HG02798 (cell line): ENCODE measurements around the gene FYN.
A peak's percentile ranks its signal among the peaks of the same experiment; 100 is the strongest.
"Not testable (repeated sequence)": the region's sequence is repeated elsewhere in the genome, so short reads cannot be mapped to it uniquely, and the experiment has no call there.

Source experiments
- ATAC-seq: cut with Tn5 transposase; IDR thresholded peaks from one replicate; pipeline ENCODE4 v1.9.1; 2021; ENCODE audit warnings: mild to moderate bottlenecking; ENCODE audit not compliant: unreplicated experiment, poor library complexity

The FYN gene

GRCh38 chr6:111652156-111652555 is 221.1 kb downstream of the FYN start:
- no peak for ATAC-seq

GRCh38 chr6:111651185-111652034 is 221.8 kb downstream of the FYN start:
- ATAC-seq = no peak

- no peak for ATAC-seq
Observed at GRCh38 chr6:111650049-111650448, 223.2 kb downstream of the FYN start.

GRCh38 chr6:111648100-111648499 is 225.2 kb downstream of the FYN start:
- ATAC-seq = no peak

DNA sequence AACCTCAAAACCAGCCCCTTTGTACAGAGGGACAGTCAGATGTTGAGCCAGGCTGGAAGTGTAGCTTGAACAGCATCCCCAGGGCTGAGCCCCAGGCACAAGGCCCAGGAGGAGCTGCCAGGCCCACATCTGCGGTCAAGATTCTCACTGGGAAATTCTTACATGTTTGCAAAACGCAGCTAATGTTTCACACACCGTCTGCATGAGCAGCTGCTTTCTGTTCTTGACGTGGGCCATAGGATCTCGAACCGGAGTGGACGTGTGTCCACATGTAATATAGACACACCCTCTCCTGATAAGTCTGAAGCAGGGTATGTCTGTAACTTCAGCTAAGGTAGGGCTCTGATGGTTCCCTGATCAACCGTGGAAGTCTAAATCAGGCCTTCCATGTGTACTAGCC is 226.3 kb downstream of the FYN start:
- ATAC-seq = no peak

GRCh38 chr6:111646034-111646433 is 227.2 kb downstream of the FYN start:
- no peak for ATAC-seq

DNA sequence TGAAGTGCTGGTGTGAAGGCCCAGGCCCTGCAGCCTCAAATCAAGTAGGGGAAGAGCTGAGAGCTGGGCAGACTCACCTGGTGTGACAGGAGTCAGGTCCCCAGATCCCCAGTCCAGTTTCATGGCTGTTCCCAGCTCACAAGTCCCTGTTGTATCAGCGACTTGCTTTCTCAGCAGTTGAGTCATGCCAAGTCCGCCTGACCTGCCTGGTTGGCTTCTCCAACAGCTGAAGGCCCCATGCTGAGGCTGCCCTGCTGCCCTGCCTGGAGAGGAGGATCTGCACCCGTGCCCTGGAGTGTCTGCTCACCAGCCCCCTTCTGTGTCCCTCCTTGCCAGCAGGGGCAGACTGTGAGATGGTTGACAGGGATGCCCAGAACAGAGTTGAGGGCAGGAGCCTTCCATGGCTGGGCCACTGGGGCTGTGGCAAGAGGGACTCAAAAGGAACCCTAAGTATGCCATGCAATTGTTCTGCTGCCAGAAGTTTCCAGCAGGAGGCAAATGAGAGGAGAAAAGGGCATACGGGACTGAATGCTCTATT is 228.3 kb downstream of the FYN start:
- ATAC-seq = no peak

- ATAC-seq = peak; percentile 54
Observed at GRCh38 chr6:111642463-111643158, 230.6 kb downstream of the FYN start.

DNA sequence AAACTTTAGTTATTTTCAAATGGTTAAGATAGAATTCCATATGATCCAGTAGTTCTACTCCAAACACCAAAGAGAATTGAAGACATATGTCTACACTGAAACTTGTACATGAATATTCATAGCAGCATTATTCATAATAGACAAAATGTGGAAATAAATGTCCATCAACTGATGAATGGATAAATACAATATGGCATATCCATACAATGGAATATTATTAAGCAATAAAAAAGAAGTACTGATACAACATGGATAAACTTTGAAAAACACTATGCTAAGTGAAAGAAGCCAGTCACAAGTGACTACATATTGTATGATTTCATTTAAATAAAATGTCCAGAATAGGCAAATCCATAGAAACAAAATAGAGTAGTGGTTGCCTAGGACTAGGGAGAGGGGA is 234.0 kb downstream of the FYN start:
- no peak for ATAC-seq

- ATAC-seq = not testable (repeated sequence)
Observed at GRCh38 chr6:111634981-111635380, 238.3 kb downstream of the FYN start.

GRCh38 chr6:111633822-111634221 is 239.4 kb downstream of the FYN start:
- no peak for ATAC-seq

DNA sequence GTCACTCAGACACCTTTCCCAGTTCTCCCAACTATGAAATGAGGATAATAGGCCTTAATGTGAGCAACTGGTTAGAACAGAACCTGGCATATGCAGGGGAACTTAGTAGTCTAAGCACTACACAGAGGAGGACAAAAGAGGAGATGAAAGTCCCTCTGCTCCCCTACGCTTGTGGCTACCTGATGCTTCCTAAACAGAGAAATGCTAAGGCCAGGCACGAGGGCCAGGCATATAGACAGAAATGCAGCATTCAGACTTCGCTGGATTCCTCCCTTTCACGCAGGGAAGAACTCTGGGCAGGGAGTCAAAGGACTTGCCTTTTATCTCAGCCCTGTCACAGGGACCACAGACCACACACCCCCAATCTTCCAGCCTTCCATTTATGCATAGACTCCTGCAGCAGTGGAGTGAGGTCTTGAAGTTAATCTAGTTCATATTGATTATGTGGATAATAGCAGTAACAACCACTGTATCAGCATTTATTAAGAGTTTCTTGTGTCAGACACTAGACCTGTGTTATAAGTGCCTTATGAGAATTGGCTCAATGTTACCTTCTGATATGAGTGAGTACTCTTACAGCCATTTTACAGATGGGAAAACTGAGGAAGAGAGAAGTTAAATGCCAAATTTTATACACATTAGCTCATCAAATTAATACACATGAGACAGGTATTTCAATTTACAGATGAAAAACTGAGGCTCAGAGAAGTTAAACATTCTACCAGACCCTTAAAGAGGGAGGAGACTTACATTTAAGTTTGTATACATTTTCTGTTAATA is 240.6 kb downstream of the FYN start:
- ATAC-seq = no peak

DNA sequence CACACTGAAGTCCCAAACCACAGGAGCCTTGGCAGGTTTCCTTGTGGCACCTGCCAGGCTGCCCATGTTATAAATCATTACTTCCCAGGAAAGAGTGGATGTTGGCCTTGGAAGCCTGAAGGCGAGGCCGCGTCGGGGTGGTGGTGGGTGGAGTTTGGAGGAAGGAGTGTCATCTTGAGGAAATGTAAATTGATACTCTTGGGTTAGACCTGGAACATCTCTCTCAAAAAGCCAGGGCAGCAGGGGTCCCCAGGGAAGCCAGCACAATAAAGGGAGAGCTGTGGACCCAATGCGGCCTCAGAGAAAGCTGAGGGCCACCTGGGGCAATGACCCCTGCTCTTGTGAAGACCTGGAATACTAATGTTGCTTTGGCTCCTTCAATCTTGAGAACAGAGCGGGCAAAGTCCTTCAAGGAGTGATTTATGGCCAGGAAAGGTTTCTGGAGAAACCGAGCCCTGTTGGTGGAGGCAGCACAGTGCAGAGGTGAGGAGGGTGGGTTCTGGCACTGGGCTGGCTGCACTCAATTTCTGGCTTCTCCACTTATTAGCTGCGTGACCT is 241.3 kb downstream of the FYN start:
- no peak for ATAC-seq

DNA sequence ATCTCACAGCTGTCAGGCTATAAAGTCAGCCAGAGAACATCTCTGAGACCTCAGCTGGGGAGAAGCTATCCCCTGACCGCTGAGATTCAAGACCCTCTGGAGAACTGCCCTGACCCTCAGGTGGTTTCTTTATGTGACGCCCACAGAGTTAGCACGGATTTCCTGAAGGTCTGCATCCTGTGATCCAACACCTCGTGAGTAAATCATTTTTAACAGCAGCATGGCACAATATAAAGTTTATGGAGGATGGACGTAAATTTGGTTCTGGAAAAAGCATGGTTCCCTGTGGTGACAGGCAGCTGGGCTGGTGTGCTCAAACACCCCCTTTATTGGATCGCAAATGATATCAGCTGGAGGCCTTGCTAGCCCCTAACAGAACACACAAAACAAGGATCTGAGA is 242.2 kb downstream of the FYN start:
- no peak for ATAC-seq

- no peak for ATAC-seq
Observed at GRCh38 chr6:111628142-111628850, 245.0 kb downstream of the FYN start.

DNA sequence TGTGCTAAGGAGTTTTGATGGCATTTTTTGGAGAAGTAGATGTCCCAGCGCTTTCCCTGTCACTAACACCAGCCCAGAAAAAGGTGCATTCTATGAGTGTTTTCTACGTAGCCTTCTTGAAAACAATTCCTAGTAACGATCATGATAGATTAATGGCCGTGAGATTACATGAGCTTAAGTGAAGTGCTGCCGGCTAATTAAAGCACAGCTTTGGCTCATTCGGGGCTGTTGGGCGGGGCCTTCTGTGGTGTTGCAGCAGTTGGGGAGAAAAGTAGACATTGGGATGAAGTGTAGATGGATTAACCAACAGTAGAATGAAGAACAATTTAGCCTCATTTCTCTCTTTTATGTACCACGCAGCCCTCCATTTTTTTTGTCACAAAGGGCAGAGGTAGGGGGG is 246.8 kb downstream of the FYN start:
- no peak for ATAC-seq

DNA sequence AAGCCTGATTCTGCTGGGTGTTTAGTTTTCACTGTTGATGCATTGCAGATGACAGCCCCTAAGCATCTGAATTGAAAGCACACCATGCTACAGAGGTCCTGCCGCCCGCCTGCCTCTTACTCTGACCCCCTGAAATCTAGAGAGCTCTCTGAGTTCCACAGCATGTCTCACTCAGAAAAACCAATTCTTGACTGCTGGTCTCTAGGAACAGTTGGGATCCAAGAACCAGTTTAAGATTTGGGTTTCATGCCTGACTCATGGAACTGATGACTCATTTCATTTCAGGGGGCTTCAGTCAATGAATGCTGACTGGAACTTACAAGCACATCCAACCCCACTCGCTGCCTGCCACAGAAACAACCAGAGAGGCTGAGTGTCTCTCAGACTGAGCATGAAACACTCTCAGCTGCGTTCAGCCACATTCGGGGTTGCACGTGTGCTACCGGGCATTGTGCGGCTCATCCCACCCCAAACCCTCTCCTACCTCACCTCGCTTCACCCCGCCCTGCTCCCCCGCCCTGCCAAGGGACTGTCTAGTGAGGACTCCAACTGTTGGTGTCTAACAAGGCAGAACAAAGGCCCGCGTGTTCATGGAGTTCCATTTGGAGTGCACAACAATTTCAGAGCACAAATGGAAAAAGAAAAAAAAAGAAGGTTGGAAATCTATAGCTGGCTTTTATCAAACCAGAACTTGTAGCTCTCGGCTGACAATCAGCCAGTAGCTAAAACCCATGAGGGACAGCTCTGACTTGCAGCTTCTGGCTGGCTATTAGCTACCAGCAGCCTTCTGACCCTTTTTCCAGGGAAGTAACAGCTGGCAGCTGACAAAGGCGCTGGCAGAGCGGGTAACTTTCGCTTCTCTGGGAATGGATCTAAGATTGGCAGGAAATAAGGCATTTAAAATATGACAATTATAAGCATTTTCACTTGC is 247.5 kb downstream of the FYN start:
- ATAC-seq = no peak

DNA sequence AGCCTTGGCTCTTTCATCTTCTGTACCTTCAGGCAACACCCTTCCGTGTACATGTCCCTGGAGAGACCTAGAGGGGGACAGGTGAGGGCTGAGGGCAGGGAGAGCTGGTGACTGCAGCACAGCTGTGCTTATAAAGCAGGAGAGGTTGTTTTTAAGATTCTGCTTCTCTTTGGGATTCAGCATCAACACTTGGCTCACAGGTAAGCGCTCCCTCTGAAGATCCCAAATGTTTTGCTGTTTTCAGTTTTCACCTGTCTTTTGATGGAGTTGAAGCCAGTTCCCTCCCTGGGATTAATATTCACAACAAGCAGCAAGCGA is 248.2 kb downstream of the FYN start:
- no peak for ATAC-seq
